ENCODE results near the gene DGCR6L. TPM values are rescaled to one million over a fixed set of nuclear protein-coding genes. Genes with fewer than 3 reads are reported as not detected.

Gene DGCR6L
- total and polyA plus RNA-seq, 10 of the 15 experiments (the other 5 are each of a cell fraction or from before 2014, with no cell fraction given) = 1.6 to 62.8 (median 22.6) TPM

- TF ChIP-seq ZNF592 (IDR thresholded peaks at IDR 0.05) (no peak), CREM (IDR thresholded peaks at IDR 0.05; ENCODE audit: low read depth) (no peak), POLR2AphosphoS5 (IDR thresholded peaks at IDR 0.05; ENCODE audit: low read length) (no peak), TBL1XR1 (IDR thresholded peaks at IDR 0.05; ENCODE audit: low read depth, low read length) (no peak), CTCF (IDR thresholded peaks at IDR 0.05 in 2 of 3, conservative IDR thresholded peaks at IDR 0.05 in 1 of 3; ENCODE audit: control insufficient read depth in 2 of 3, extremely low read depth in 1 of 3, insufficient read depth in 1 of 3, low read depth in 3 of 3, low read length in 3 of 3) (no peak)
These were observed 36.8 kb downstream of the DGCR6L start (continued) for GRCh38 chr22:20282901-20283673.

GRCh38 chr22:20281891-20282290 lies 38.0 kb downstream of the DGCR6L start:
- Histone ChIP-seq H3K27me3 (replicated peaks in 1 of 2; ENCODE audit: control insufficient read depth in 2 of 2, insufficient read depth in 2 of 2, low read length in 1 of 2) (no peaks in the 10 kb centered on the region), H3K9me3 (replicated peaks; ENCODE audit: control insufficient read depth, insufficient read depth, low read length) (no peaks in the 10 kb centered on the region), H3K4me1 (ENCODE audit: control insufficient read depth, insufficient read depth, low read length) (no peaks in the 10 kb centered on the region), H3K4me3 (no peak overlapping the region), H4K20me1 (ENCODE audit: control insufficient read depth, insufficient read depth) (no peaks in the 10 kb centered on the region), H2AFZ (ENCODE audit: control insufficient read depth, low read depth, low read length) (no peak overlapping the region), H3K4me2 (ENCODE audit: control insufficient read depth, insufficient read depth) (no peak overlapping the region), H3K27ac (ENCODE audit: control insufficient read depth, insufficient read depth) (no peak overlapping the region), H3K79me2 (ENCODE audit: control insufficient read depth, insufficient read depth, low read length) (no peaks in the 10 kb centered on the region), H3K36me3 (ENCODE audit: control insufficient read depth in 2 of 2, insufficient read depth in 2 of 2, low read length in 1 of 2) (no peaks in the 10 kb centered on the region), H3K9ac (ENCODE audit: control insufficient read depth, insufficient read depth, low read length) (no peak overlapping the region)
- no peak for ATAC-seq
- BruUV-seq (replicated peaks) = no TSS peak
- WGBS (ENCODE audit: insufficient coverage, insufficient replicate concordance, low lambda C conversion rate, missing lambda C conversion rate) = 25% methylated on average over 12 of the region's 12 CpGs
- no peak for DNase-seq (ENCODE audit: low read depth, low spot score)
- ChIA-PET RAD21 (ENCODE audit: unreplicated experiment) (no interaction called here), POLR2A (no interaction called here), SMC1A (ENCODE audit: uncharacterized antibody, unreplicated experiment) (no interaction called here), CTCF (interaction anchor here (0.6 kb wide), 1 partner anchor 68 kb away, joined by 3 read pairs; no protein-coding TSS in a partner anchor)
- intact Hi-C loops (cut with micrococcal nuclease; ENCODE audit: unreplicated experiment) (no loop called here), in situ Hi-C loops (cut with MboI) (no loop called here)
- no peak for FAIRE-seq
- TF ChIP-seq RELB (IDR thresholded peaks at IDR 0.05; ENCODE audit: low read depth) = no peak
- TF ChIP-seq CEBPZ (IDR thresholded peaks at IDR 0.05; ENCODE audit: low read depth, low read length) = no peak
- no peak for TF ChIP-seq BMI1 (IDR thresholded peaks at IDR 0.05; ENCODE audit: borderline replicate concordance)

Data from GM12878 (cell line).